GM23338 (cell line): ENCODE measurements around the gene EIF3L. TPM values are rescaled to one million over a fixed set of nuclear protein-coding genes. Genes with fewer than 3 reads are reported as not detected.
A peak's percentile ranks its signal among the peaks of the same experiment; 100 is the strongest.

Source experiments
- ATAC-seq: fragments of 200-7000 bp; cut with Tn5 transposase; 3 replicates; pipeline ENCODE4 v1.9.1; 2020
- DNase-seq: peaks from one replicate; pipeline ENCODE4 v3.0.0-alpha.2; 2015; ENCODE audit warnings: low spot score
- H2AFZ ChIP-seq: fragments of 200-600 bp; sonication (generic); 2 replicates; pipeline ENCODE4 v1.8.0; 2016; ENCODE audit warnings: antibody characterized with exemption, mild to moderate bottlenecking, moderate library complexity
- H3F3A ChIP-seq: fragments of 200-600 bp; sonication (generic); replicated peaks from 2 replicates; pipeline ENCODE4 v1.8.0; 2017; ENCODE audit warnings: antibody characterized with exemption, mixed run types, low read depth
- H3K27ac ChIP-seq: fragments of 200-600 bp; sonication (generic); 2 replicates; pipeline ENCODE4 v1.6.1; 2016; ENCODE audit warnings: low read depth
- H3K27me3 ChIP-seq: fragments of 200-600 bp; sonication (generic); 2 replicates; pipeline ENCODE4 v1.8.0; 2016; ENCODE audit warnings: mild to moderate bottlenecking, mixed run types, moderate library complexity; ENCODE audit not compliant: insufficient read depth
- H3K36me3 ChIP-seq: fragments of 200-600 bp; sonication (generic); 2 replicates; pipeline ENCODE4 v1.8.0; 2016; ENCODE audit warnings: mild to moderate bottlenecking; ENCODE audit not compliant: insufficient read depth
- H3K4me1 ChIP-seq: fragments of 200-600 bp; sonication (generic); 2 replicates; pipeline ENCODE4 v1.8.0; 2016; ENCODE audit warnings: mild to moderate bottlenecking, moderate library complexity; ENCODE audit not compliant: insufficient read depth
- H3K4me2 ChIP-seq: fragments of 200-600 bp; sonication (generic); 2 replicates; pipeline ENCODE4 v1.7.1; 2017; ENCODE audit warnings: mixed run types
- H3K4me3 ChIP-seq: fragments of 200-600 bp; sonication (generic); 2 replicates; pipeline ENCODE4 v1.6.1; 2016; ENCODE audit warnings: mixed run types
- H3K79me2 ChIP-seq: fragments of 200-600 bp; sonication (generic); replicated peaks from 2 replicates; pipeline ENCODE4 v1.8.0; 2017; ENCODE audit warnings: mild to moderate bottlenecking; ENCODE audit not compliant: insufficient read depth
- H3K9me2 ChIP-seq: fragments of 200-600 bp; sonication (generic); 2 replicates; pipeline ENCODE4 v1.8.0; 2017; ENCODE audit not compliant: insufficient read depth
- H4K20me1 ChIP-seq: fragments of 200-600 bp; sonication (generic); replicated peaks from 2 replicates; pipeline ENCODE4 v1.8.0; 2017; ENCODE audit warnings: mild to moderate bottlenecking; ENCODE audit not compliant: insufficient read depth
- H3K27ac Mint-ChIP-seq: 2 replicates; pipeline ENCODE4 v1.8.0; 2020; ENCODE audit warnings: inconsistent platforms, mild to moderate bottlenecking, moderate library complexity, mixed read lengths
- H3K27me3 Mint-ChIP-seq: 3 replicates; pipeline ENCODE4 v1.8.0; 2022; ENCODE audit warnings: low read depth, mild to moderate bottlenecking, moderate library complexity, mixed read lengths, inconsistent platforms; ENCODE audit not compliant: insufficient read depth, poor library complexity
- H3K36me3 Mint-ChIP-seq: 3 replicates; pipeline ENCODE4 v1.8.0; 2021; ENCODE audit warnings: low read depth, mild to moderate bottlenecking, inconsistent platforms, moderate library complexity, mixed read lengths
- H3K4me1 Mint-ChIP-seq: 3 replicates; pipeline ENCODE4 v1.8.0; 2020; ENCODE audit warnings: mild to moderate bottlenecking, inconsistent platforms, mixed read lengths
- H3K4me3 Mint-ChIP-seq: 3 replicates; pipeline ENCODE4 v1.8.0; 2021; ENCODE audit warnings: moderate library complexity, mild to moderate bottlenecking, inconsistent platforms, mixed read lengths
- H3K9me3 Mint-ChIP-seq: 3 replicates; pipeline ENCODE4 v1.8.0; 2020; ENCODE audit warnings: moderate library complexity, mild to moderate bottlenecking, inconsistent platforms, mixed read lengths
- CREB1 ChIP-seq: fragments of 250-450 bp; sonication (Bioruptor Pico); IDR thresholded peaks from 2 replicates; pipeline ENCODE4 v1.5.0; 2020; ENCODE audit warnings: low read depth, mild to moderate bottlenecking, moderate library complexity
- CTCF ChIP-seq, 2 experiments: fragments of 200-600 bp in 1 of 2; sonication (generic) in 1 of 2; conservative IDR thresholded peaks; 2 replicates each; pipeline versions ENCODE4 v1.5.1 to v1.6.1; 2016 to 2017; ENCODE audit warnings: antibody characterized with exemption in 2 of 2, low read depth in 2 of 2, mild to moderate bottlenecking in 2 of 2, moderate library complexity in 1 of 2
- EZH2 ChIP-seq: fragments of 200-600 bp; sonication (generic); IDR thresholded peaks from one replicate; pipeline ENCODE4 v1.8.0; 2017; ENCODE audit warnings: antibody characterized with exemption, mild to moderate bottlenecking, low read depth; ENCODE audit not compliant: unreplicated experiment
- EZH2phosphoT487 ChIP-seq: fragments of 200-600 bp; sonication (generic); IDR thresholded peaks from one replicate; pipeline ENCODE4 v1.8.1; 2018; ENCODE audit warnings: antibody characterized with exemption; ENCODE audit not compliant: unreplicated experiment
- NANOG ChIP-seq: IDR thresholded peaks from 2 replicates; pipeline ENCODE4 v1.6.1; 2016; ENCODE audit warnings: antibody characterized with exemption, borderline replicate concordance
- POLR2AphosphoS5 ChIP-seq: IDR thresholded peaks from 2 replicates; pipeline ENCODE4 v1.6.1; 2016; ENCODE audit warnings: antibody characterized with exemption, low read depth
- STAT1 ChIP-seq: IDR thresholded peaks from one replicate; pipeline ENCODE4 v1.6.1; 2016; ENCODE audit warnings: antibody characterized with exemption; ENCODE audit not compliant: unreplicated experiment
- ZNF114 ChIP-seq: fragments of 250-450 bp; sonication (Bioruptor Pico); IDR thresholded peaks from 2 replicates; pipeline ENCODE4 v1.5.0; 2020; ENCODE audit warnings: mild to moderate bottlenecking, moderate library complexity
- ZNF331 ChIP-seq: fragments of 250-450 bp; sonication (Bioruptor Pico); IDR thresholded peaks from 2 replicates; pipeline ENCODE4 v1.5.0; 2020; ENCODE audit warnings: low read depth, mild to moderate bottlenecking, moderate library complexity
- polyA plus RNA-seq: library from polyadenylated mRNA; unstranded; fragments of >200 nt; fragmentation: Nextera tagmentation; extraction: Ambion mirVana; gene quantifications from 2 replicates; pipeline ENCODE4 v1.2.1, GENCODE V29; 2016
- total RNA-seq: library from RNA; depleted of rRNA; stranded (reverse); fragments of >200 nt; shearing (Covaris generic); gene quantifications from 2 replicates; pipeline ENCODE4 v1.2.3, GENCODE V29; 2014
- TF ChIP-seq, protein P1 (sequence below): fragments of 250-450 bp; sonication (Bioruptor Pico); IDR thresholded peaks from 2 replicates; pipeline ENCODE4 v1.5.0; 2020; ENCODE audit warnings: mild to moderate bottlenecking, moderate library complexity
- TF ChIP-seq, protein P2 (sequence below): IDR thresholded peaks from 2 replicates; pipeline ENCODE4 v1.6.1; 2016; ENCODE audit warnings: antibody characterized with exemption

EIF3L gene
- total and polyA plus RNA-seq, 2 experiments from 2014 or later: 430 to 459 TPM

- Histone ChIP-seq H3F3A (peaks cover 24% of the 10 kb centered on the region), H3K9me2 (no peaks in the 10 kb centered on the region), H4K20me1 (peaks cover 3% of the 10 kb centered on the region; the same call in 1 of the 2 replicates), H2AFZ (no peak overlapping the region), H3K4me2 (no peak overlapping the region), H3K27ac (no peak overlapping the region), H3K4me3 (peak overlapping the region; percentile 43), H3K27me3 (no peaks in the 10 kb centered on the region), H3K4me1 (peaks cover 1% of the 10 kb centered on the region; the same call in 1 of the 2 replicates), H3K79me2 (peaks cover 37% of the 10 kb centered on the region), H3K36me3 (no peaks in the 10 kb centered on the region)
- ATAC-seq (no peak), DNase-seq (no peak)
- no peak overlapping the region for H3K27ac Mint-ChIP-seq
- H3K4me3 Mint-ChIP-seq: peak overlapping the region; percentile 90
- no peak for TF ChIP-seq NANOG
- no peak for TF ChIP-seq ZNF114
- no peak for TF ChIP-seq EZH2
- TF ChIP-seq, protein P1, sequence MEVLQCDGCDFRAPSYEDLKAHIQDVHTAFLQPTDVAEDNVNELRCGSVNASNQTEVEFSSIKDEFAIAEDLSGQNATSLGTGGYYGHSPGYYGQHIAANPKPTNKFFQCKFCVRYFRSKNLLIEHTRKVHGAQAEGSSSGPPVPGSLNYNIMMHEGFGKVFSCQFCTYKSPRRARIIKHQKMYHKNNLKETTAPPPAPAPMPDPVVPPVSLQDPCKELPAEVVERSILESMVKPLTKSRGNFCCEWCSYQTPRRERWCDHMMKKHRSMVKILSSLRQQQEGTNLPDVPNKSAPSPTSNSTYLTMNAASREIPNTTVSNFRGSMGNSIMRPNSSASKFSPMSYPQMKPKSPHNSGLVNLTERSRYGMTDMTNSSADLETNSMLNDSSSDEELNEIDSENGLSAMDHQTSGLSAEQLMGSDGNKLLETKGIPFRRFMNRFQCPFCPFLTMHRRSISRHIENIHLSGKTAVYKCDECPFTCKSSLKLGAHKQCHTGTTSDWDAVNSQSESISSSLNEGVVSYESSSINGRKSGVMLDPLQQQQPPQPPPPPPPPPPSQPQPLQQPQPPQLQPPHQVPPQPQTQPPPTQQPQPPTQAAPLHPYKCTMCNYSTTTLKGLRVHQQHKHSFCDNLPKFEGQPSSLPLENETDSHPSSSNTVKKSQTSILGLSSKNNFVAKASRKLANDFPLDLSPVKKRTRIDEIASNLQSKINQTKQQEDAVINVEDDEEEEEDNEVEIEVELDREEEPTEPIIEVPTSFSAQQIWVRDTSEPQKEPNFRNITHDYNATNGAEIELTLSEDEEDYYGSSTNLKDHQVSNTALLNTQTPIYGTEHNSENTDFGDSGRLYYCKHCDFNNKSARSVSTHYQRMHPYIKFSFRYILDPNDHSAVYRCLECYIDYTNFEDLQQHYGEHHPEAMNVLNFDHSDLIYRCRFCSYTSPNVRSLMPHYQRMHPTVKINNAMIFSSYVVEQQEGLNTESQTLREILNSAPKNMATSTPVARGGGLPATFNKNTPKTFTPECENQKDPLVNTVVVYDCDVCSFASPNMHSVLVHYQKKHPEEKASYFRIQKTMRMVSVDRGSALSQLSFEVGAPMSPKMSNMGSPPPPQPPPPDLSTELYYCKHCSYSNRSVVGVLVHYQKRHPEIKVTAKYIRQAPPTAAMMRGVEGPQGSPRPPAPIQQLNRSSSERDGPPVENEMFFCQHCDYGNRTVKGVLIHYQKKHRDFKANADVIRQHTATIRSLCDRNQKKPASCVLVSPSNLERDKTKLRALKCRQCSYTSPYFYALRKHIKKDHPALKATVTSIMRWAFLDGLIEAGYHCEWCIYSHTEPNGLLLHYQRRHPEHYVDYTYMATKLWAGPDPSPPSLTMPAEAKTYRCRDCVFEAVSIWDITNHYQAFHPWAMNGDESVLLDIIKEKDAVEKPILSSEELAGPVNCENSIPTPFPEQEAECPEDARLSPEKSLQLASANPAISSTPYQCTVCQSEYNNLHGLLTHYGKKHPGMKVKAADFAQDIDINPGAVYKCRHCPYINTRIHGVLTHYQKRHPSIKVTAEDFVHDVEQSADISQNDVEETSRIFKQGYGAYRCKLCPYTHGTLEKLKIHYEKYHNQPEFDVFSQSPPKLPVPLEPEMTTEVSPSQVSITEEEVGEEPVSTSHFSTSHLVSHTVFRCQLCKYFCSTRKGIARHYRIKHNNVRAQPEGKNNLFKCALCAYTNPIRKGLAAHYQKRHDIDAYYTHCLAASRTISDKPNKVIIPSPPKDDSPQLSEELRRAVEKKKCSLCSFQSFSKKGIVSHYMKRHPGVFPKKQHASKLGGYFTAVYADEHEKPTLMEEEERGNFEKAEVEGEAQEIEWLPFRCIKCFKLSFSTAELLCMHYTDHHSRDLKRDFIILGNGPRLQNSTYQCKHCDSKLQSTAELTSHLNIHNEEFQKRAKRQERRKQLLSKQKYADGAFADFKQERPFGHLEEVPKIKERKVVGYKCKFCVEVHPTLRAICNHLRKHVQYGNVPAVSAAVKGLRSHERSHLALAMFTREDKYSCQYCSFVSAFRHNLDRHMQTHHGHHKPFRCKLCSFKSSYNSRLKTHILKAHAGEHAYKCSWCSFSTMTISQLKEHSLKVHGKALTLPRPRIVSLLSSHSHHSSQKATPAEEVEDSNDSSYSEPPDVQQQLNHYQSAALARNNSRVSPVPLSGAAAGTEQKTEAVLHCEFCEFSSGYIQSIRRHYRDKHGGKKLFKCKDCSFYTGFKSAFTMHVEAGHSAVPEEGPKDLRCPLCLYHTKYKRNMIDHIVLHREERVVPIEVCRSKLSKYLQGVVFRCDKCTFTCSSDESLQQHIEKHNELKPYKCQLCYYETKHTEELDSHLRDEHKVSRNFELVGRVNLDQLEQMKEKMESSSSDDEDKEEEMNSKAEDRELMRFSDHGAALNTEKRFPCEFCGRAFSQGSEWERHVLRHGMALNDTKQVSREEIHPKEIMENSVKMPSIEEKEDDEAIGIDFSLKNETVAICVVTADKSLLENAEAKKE (CRISPR knock-in tag): no peak
- no peak for TF ChIP-seq POLR2AphosphoS5
- TF ChIP-seq CREB1: no peak
- TF ChIP-seq EZH2phosphoT487: no peak
- peaks cover 17% of the 10 kb centered on the region for H3K36me3 Mint-ChIP-seq
- peaks cover 11% of the 10 kb centered on the region for H3K27me3 Mint-ChIP-seq
- H3K4me1 Mint-ChIP-seq: peaks cover 12% of the 10 kb centered on the region
- peaks cover 15% of the 10 kb centered on the region for H3K9me3 Mint-ChIP-seq
Measured at GRCh38 chr22:37844904-37845329, 4.3 kb upstream of the EIF3L start.

DNA sequence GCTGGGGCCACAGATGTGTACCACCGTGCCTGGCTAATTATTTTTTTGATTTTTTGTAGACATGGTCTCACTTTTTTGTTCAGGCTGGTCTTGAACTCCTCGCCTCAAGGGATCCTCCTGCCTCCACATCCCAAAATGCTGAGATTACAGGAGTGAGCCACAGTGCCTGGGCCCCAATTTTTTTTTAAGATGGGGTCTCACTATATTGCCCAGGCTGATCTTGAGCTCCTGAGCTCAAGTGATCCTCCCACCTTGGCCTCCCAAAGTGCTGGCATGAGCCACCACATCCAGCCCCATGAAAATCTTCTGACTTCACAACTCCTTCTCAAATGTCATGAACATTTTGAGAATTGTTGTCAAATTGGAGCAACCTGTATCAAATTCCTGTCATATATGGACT lies 2.8 kb upstream of the EIF3L start:
- H3K27ac ChIP-seq: no peak overlapping the region
- no peaks in the 10 kb centered on the region for H3K9me2 ChIP-seq
- no peak overlapping the region for H2AFZ ChIP-seq
- H4K20me1 ChIP-seq: peaks cover 15% of the 10 kb centered on the region
- no peak overlapping the region for H3K27ac Mint-ChIP-seq
- H3K4me1 ChIP-seq: peaks cover 8% of the 10 kb centered on the region
- H3K79me2 ChIP-seq: peaks cover 52% of the 10 kb centered on the region
- DNase-seq (no peak), ATAC-seq (no peak)
- peaks cover 10% of the 10 kb centered on the region for H3K27me3 Mint-ChIP-seq
- peaks cover 35% of the 10 kb centered on the region for H3F3A ChIP-seq
- peaks cover 10% of the 10 kb centered on the region for H3K36me3 ChIP-seq
- H3K4me3 ChIP-seq: no peak overlapping the region
- peaks cover 14% of the 10 kb centered on the region for H3K4me1 Mint-ChIP-seq
- no peak overlapping the region for H3K4me2 ChIP-seq
- peaks cover 29% of the 10 kb centered on the region for H3K36me3 Mint-ChIP-seq
- H3K4me3 Mint-ChIP-seq: peak overlapping the region; percentile 41; the same call in 2 of the 3 replicates
- no peaks in the 10 kb centered on the region for H3K27me3 ChIP-seq
- H3K9me3 Mint-ChIP-seq: peaks cover 15% of the 10 kb centered on the region
- TF ChIP-seq, protein P2, sequence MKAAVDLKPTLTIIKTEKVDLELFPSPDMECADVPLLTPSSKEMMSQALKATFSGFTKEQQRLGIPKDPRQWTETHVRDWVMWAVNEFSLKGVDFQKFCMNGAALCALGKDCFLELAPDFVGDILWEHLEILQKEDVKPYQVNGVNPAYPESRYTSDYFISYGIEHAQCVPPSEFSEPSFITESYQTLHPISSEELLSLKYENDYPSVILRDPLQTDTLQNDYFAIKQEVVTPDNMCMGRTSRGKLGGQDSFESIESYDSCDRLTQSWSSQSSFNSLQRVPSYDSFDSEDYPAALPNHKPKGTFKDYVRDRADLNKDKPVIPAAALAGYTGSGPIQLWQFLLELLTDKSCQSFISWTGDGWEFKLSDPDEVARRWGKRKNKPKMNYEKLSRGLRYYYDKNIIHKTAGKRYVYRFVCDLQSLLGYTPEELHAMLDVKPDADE: no peak
- no peak for TF ChIP-seq CTCF (conservative IDR thresholded peaks at IDR 0.05; ENCODE audit: low read depth in 2 of 2)
- no peak for TF ChIP-seq NANOG
- no peak for TF ChIP-seq ZNF114
- TF ChIP-seq ZNF331: no peak
- TF ChIP-seq STAT1: no peak
